DOHH2 (cell line): ENCODE results near the gene SLC22A13.

Experiments used
- H3F3A ChIP-seq: fragments of 200-600 bp; sonication (generic), shearing (Covaris generic); 2 replicates; pipeline ENCODE4 v1.6.0; 2016; ENCODE audit warnings: antibody characterized with exemption, mild to moderate bottlenecking; ENCODE audit not compliant: control insufficient read depth, insufficient read depth
- H3K27ac ChIP-seq: fragments of 200-600 bp; sonication (generic); 2 replicates; pipeline ENCODE4 v1.5.1; 2014; ENCODE audit warnings: low read depth, mild to moderate bottlenecking, low read length, moderate library complexity
- H3K27me3 ChIP-seq: fragments of 200-600 bp; sonication (generic); 2 replicates; pipeline ENCODE4 v1.6.1; 2014; ENCODE audit warnings: mild to moderate bottlenecking, low read length, mixed read lengths; ENCODE audit not compliant: control insufficient read depth
- H3K36me3 ChIP-seq: fragments of 200-600 bp; sonication (generic); 2 replicates; pipeline ENCODE4 v1.6.1; 2014; ENCODE audit warnings: mild to moderate bottlenecking, low read length, moderate library complexity, mixed read lengths; ENCODE audit not compliant: control insufficient read depth
- H3K4me1 ChIP-seq: fragments of 200-600 bp; sonication (generic); 2 replicates; pipeline ENCODE4 v1.6.1; 2014; ENCODE audit warnings: mild to moderate bottlenecking, low read length, mixed read lengths; ENCODE audit not compliant: control insufficient read depth
- H3K4me2 ChIP-seq: fragments of 200-600 bp; sonication (generic); 2 replicates; pipeline ENCODE4 v1.6.0; 2014; ENCODE audit warnings: mild to moderate bottlenecking, low read length, moderate library complexity
- H3K4me3 ChIP-seq: fragments of 200-600 bp; sonication (generic); 2 replicates; pipeline ENCODE4 v1.5.1; 2014; ENCODE audit warnings: mild to moderate bottlenecking, low read length, mixed read lengths
- H3K79me2 ChIP-seq: fragments of 200-600 bp; sonication (generic); 2 replicates; pipeline ENCODE4 v1.6.1; 2014; ENCODE audit warnings: mild to moderate bottlenecking, low read length, mixed read lengths; ENCODE audit not compliant: control insufficient read depth
- H3K9me2 ChIP-seq: fragments of 200-600 bp; sonication (generic); replicated peaks from 2 replicates; pipeline ENCODE4 v1.6.1; 2014; ENCODE audit warnings: mild to moderate bottlenecking, low read length, mixed read lengths; ENCODE audit not compliant: control insufficient read depth
- H3K9me3 ChIP-seq: fragments of 200-600 bp; sonication (generic); 2 replicates; pipeline ENCODE4 v1.6.1; 2014; ENCODE audit warnings: antibody characterized with exemption, low read length, mixed read lengths; ENCODE audit not compliant: control insufficient read depth, insufficient read depth
- H4K20me1 ChIP-seq: fragments of 200-600 bp; sonication (generic); 2 replicates; pipeline ENCODE4 v1.6.0; 2014; ENCODE audit warnings: low read depth, mild to moderate bottlenecking, antibody characterized with exemption, low read length, moderate library complexity; ENCODE audit not compliant: control insufficient read depth, insufficient read depth
- CTCF ChIP-seq: fragments of 200-600 bp; sonication (generic); IDR thresholded peaks from one replicate; pipeline ENCODE4 v1.5.1; 2014; ENCODE audit warnings: antibody characterized with exemption, mild to moderate bottlenecking, low read depth, low read length; ENCODE audit not compliant: poor library complexity, severe bottlenecking
- EZH2phosphoT487 ChIP-seq: fragments of 200-600 bp; sonication (generic); IDR thresholded peaks from 2 replicates; pipeline ENCODE4 v1.6.1; 2017; ENCODE audit warnings: borderline replicate concordance, mild to moderate bottlenecking, antibody characterized with exemption, low read length, moderate library complexity, mixed read lengths

The SLC22A13 gene

DNA sequence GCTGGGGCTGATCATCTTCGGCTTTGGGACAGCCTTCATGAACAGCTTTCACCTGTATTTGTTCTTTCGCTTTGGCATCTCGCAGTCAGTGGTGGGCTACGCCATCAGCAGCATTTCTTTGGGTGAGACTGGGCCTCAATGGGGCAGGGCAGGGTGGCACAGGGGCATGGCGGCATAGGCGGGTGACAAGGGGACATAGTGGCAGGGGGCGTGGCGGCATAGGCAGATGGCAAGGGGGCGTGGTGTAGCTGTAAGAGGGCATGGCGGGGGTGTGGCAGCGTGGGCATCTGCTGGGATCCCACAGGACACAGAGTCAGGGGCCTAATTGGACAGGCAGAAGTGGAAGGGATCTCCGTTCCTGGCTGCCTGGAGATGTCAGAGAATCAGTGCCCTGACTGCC lies 42.0 kb downstream of the SLC22A13 start:
- Histone ChIP-seq H3K9me3 (no peaks in the 10 kb centered on the region), H3K4me1 (no peaks in the 10 kb centered on the region), H4K20me1 (no peaks in the 10 kb centered on the region), H3K4me2 (no peak overlapping the region), H3K4me3 (no peak overlapping the region), H3K79me2 (no peaks in the 10 kb centered on the region), H3F3A (no peaks in the 10 kb centered on the region), H3K27me3 (peaks cover 39% of the 10 kb centered on the region), H3K36me3 (no peaks in the 10 kb centered on the region), H3K27ac (no peak overlapping the region), H3K9me2 (no peaks in the 10 kb centered on the region)
- TF ChIP-seq EZH2phosphoT487 (no peak), CTCF (no peak)

DNA sequence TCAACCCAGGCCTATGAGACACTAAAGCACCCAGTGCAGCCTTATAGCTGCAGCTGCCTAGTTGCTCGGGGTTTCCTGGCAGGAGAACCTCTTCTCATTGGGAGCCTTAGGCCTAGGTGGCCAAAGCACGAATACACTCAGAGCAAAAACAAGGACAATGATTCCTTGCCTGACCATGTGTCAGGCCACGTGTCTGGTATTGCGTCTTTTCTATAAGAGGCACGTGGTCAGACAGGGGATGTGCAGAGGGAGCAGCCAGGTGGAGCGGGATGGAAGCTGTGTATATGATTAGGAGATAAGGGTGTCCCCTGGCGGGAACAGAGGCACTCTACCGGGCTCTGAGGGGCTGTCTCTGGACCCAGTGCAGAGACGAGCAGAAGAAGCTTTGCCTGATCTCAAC lies 42.8 kb downstream of the SLC22A13 start:
- Histone ChIP-seq H3F3A (no peaks in the 10 kb centered on the region), H3K4me3 (no peak overlapping the region), H3K4me1 (no peaks in the 10 kb centered on the region), H3K27ac (no peak overlapping the region), H3K27me3 (peaks cover 36% of the 10 kb centered on the region), H4K20me1 (no peaks in the 10 kb centered on the region), H3K79me2 (no peaks in the 10 kb centered on the region), H3K36me3 (no peaks in the 10 kb centered on the region), H3K4me2 (no peak overlapping the region), H3K9me2 (no peaks in the 10 kb centered on the region), H3K9me3 (no peaks in the 10 kb centered on the region)
- no peak for TF ChIP-seq EZH2phosphoT487
- TF ChIP-seq CTCF, result no peak

- Histone ChIP-seq H3K4me3 (no peak overlapping the region), H3F3A (no peaks in the 10 kb centered on the region), H3K9me3 (no peaks in the 10 kb centered on the region), H3K27me3 (peaks cover 33% of the 10 kb centered on the region), H3K4me2 (no peak overlapping the region), H3K79me2 (no peaks in the 10 kb centered on the region), H3K9me2 (no peaks in the 10 kb centered on the region), H4K20me1 (no peaks in the 10 kb centered on the region), H3K4me1 (no peaks in the 10 kb centered on the region), H3K36me3 (no peaks in the 10 kb centered on the region), H3K27ac (no peak overlapping the region)
- TF ChIP-seq CTCF (no peak), EZH2phosphoT487 (no peak)
Observed at GRCh38 chr3:38311476-38311875, 45.9 kb downstream of the SLC22A13 start.

- Histone ChIP-seq H3K27me3 (peaks cover 33% of the 10 kb centered on the region), H3K79me2 (no peaks in the 10 kb centered on the region), H3K4me2 (no peak overlapping the region), H4K20me1 (no peaks in the 10 kb centered on the region), H3K36me3 (no peaks in the 10 kb centered on the region), H3F3A (no peaks in the 10 kb centered on the region), H3K9me3 (no peaks in the 10 kb centered on the region), H3K9me2 (no peaks in the 10 kb centered on the region), H3K4me3 (no peak overlapping the region), H3K4me1 (no peaks in the 10 kb centered on the region), H3K27ac (no peak overlapping the region)
- TF ChIP-seq CTCF, result no peak
- TF ChIP-seq EZH2phosphoT487, result no peak
Observed at GRCh38 chr3:38311941-38312340, 46.3 kb downstream of the SLC22A13 start.
